OCI-LY1 (cell line): ENCODE results near the gene PRXL2A.

Experiments
- EZH2 ChIP-seq: fragments of 200-600 bp; sonication (generic), shearing (Covaris generic); IDR thresholded peaks from 2 replicates; pipeline ENCODE4 v1.8.0; 2017; ENCODE audit warnings: borderline replicate concordance, mixed run types, mild to moderate bottlenecking, antibody characterized with exemption, low read length, moderate library complexity, mixed read lengths
- TF ChIP-seq, protein P1 (sequence below): fragments of 200-600 bp; sonication (generic), shearing (Covaris generic); IDR thresholded peaks from 2 replicates; pipeline ENCODE4 v1.5.1; 2017; ENCODE audit warnings: mild to moderate bottlenecking, antibody characterized with exemption, low read length, moderate library complexity, mixed read lengths

DNA sequence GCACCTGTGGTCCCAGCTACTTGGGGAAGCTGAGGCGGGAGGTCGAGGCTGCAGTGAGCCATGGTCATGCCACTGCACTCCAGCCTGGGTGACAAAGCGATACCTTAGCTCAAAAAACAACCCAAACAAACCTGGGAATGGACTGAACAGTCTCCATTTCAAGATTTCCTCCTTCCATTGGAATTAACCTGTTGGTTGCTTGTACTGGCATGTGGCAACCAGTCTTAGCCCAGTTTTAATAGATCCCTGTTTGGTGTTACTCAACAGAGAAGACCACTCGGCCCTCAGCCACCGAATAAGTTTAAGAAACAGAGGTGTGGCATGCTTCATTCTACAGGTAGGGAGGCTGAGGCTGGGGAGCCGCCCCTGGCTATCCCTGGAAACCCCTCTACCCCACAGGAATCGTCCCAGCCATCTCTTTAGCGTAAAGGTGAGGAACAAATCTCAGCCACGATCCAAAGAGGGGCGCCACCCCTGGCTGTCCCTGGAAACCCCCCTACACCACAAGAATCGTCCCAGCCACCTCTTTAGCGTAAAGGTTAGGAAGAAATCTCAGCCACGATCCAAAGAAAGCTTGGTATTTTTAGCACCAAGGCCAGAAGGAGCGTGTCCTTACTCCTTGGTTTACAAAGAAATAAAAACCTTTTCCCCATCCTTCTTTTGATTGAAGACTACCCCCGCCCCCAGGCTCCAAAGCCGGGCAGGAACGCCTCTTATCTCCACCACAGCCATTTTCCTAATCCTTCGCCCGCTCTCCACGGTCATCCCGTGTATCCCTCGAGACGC is 44.9 kb downstream of the PRXL2A start:
- TF ChIP-seq, protein P1, sequence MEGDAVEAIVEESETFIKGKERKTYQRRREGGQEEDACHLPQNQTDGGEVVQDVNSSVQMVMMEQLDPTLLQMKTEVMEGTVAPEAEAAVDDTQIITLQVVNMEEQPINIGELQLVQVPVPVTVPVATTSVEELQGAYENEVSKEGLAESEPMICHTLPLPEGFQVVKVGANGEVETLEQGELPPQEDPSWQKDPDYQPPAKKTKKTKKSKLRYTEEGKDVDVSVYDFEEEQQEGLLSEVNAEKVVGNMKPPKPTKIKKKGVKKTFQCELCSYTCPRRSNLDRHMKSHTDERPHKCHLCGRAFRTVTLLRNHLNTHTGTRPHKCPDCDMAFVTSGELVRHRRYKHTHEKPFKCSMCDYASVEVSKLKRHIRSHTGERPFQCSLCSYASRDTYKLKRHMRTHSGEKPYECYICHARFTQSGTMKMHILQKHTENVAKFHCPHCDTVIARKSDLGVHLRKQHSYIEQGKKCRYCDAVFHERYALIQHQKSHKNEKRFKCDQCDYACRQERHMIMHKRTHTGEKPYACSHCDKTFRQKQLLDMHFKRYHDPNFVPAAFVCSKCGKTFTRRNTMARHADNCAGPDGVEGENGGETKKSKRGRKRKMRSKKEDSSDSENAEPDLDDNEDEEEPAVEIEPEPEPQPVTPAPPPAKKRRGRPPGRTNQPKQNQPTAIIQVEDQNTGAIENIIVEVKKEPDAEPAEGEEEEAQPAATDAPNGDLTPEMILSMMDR, result peak; percentile 33; the same call in 1 of the 2 replicates
- no peak for TF ChIP-seq EZH2
